WTC11 (cell line): ENCODE measurements around the gene ADD2.

Experiments used
- CREB1 ChIP-seq: sonication (generic); formaldehyde crosslinking; IDR thresholded peaks from 2 replicates; pipeline ENCODE4 v1.8.0; 2023; ENCODE audit warnings: mild to moderate bottlenecking, missing genetic modification reagents
- NFYB ChIP-seq: sonication (generic); formaldehyde crosslinking; conservative IDR thresholded peaks from 2 replicates; pipeline ENCODE4 v1.8.0; 2022; ENCODE audit warnings: low read depth, missing genetic modification reagents
- SP1 ChIP-seq: sonication (generic); formaldehyde crosslinking; conservative IDR thresholded peaks from 2 replicates; pipeline ENCODE4 v1.8.1; 2022; ENCODE audit warnings: missing genetic modification reagents
- TP53 ChIP-seq: sonication (generic); formaldehyde crosslinking; IDR thresholded peaks from 2 replicates; pipeline ENCODE4 v1.8.1; 2023; ENCODE audit warnings: mild to moderate bottlenecking, missing genetic modification reagents
- ZNF416 ChIP-seq: fragments of 250-450 bp; sonication (Bioruptor Pico); IDR thresholded peaks from 2 replicates; pipeline ENCODE4 v1.9.0; 2021; ENCODE audit warnings: mild to moderate bottlenecking, inconsistent platforms
- TF ChIP-seq, protein P1 (sequence below): fragments of 200-600 bp; IDR thresholded peaks from 2 replicates; pipeline ENCODE4 v1.8.0; 2022; ENCODE audit warnings: antibody characterized with exemption
- TF ChIP-seq, protein P2 (sequence below): sonication (generic); formaldehyde crosslinking; IDR thresholded peaks from 2 replicates; pipeline ENCODE4 v1.8.1; 2022; ENCODE audit warnings: missing genetic modification reagents, borderline replicate concordance
- TF ChIP-seq, protein P3 (sequence below): sonication (generic); formaldehyde crosslinking; IDR thresholded peaks from 2 replicates; pipeline ENCODE4 v1.8.1; 2023; ENCODE audit warnings: mild to moderate bottlenecking, missing genetic modification reagents, borderline replicate concordance

DNA sequence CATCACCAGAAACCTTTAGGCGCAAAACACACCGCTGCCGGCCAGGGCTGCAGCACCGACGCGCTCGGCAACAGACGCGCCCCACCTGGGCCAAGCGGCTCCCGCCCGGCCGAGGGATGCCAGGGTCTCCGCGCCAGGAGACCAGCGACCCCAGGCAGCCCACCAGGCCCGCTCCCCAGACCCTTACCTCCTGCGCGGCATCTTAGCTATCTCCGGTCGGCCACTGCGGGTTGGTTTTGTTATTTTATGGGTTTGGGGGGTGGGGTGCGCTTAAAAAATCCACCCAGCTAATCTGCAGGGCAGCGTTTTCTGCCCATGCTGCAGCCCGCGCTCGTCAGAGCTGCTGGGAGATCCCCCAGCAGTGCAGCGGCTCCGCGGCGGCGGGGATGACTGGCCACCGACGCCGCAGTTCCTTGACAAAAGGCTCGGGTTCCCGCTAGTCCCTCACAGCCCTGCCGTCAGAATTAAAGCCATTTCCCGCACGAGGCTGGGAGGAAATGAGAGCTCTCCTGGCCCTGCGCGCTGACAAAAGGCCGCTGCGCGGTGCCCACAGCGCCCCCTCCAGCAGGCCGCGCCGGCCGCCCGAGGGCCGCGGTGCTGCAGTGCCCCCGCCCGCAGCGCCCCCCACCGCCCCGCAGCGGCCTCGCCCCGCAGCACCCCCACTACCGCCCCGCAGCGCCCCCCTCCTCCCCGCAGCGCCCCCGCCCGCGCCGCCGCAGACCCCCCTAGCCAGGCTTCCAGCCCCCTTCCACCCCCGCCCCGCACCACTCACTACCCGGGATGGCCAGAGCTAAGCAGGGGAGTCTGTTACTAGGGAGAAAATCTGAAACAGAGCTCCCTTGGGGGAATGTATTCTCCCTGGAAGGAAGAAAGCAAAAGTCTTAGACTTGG lies at the start of gene ADD2:
- TF ChIP-seq, protein P1, sequence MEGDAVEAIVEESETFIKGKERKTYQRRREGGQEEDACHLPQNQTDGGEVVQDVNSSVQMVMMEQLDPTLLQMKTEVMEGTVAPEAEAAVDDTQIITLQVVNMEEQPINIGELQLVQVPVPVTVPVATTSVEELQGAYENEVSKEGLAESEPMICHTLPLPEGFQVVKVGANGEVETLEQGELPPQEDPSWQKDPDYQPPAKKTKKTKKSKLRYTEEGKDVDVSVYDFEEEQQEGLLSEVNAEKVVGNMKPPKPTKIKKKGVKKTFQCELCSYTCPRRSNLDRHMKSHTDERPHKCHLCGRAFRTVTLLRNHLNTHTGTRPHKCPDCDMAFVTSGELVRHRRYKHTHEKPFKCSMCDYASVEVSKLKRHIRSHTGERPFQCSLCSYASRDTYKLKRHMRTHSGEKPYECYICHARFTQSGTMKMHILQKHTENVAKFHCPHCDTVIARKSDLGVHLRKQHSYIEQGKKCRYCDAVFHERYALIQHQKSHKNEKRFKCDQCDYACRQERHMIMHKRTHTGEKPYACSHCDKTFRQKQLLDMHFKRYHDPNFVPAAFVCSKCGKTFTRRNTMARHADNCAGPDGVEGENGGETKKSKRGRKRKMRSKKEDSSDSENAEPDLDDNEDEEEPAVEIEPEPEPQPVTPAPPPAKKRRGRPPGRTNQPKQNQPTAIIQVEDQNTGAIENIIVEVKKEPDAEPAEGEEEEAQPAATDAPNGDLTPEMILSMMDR: 0 out of 2 replicates have a peak, but pooled peaks have one; percentile 25
- peak; percentile 49; the same call in 1 of the 2 replicates for TF ChIP-seq SP1 (CRISPR knock-in tag)
- TF ChIP-seq, protein P2, sequence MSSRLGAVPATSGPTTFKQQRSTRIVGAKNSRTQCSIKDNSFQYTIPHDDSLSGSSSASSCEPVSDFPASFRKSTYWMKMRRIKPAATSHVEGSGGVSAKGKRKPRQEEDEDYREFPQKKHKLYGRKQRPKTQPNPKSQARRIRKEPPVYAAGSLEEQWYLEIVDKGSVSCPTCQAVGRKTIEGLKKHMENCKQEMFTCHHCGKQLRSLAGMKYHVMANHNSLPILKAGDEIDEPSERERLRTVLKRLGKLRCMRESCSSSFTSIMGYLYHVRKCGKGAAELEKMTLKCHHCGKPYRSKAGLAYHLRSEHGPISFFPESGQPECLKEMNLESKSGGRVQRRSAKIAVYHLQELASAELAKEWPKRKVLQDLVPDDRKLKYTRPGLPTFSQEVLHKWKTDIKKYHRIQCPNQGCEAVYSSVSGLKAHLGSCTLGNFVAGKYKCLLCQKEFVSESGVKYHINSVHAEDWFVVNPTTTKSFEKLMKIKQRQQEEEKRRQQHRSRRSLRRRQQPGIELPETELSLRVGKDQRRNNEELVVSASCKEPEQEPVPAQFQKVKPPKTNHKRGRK (CRISPR knock-in tag): no peak
- TF ChIP-seq ZNF416 (CRISPR knock-in tag): no peak
- TF ChIP-seq CREB1 (CRISPR knock-in tag): no peak
- TF ChIP-seq NFYB (CRISPR knock-in tag): no peak
- no peak for TF ChIP-seq TP53 (CRISPR knock-in tag)
- TF ChIP-seq, protein P3, sequence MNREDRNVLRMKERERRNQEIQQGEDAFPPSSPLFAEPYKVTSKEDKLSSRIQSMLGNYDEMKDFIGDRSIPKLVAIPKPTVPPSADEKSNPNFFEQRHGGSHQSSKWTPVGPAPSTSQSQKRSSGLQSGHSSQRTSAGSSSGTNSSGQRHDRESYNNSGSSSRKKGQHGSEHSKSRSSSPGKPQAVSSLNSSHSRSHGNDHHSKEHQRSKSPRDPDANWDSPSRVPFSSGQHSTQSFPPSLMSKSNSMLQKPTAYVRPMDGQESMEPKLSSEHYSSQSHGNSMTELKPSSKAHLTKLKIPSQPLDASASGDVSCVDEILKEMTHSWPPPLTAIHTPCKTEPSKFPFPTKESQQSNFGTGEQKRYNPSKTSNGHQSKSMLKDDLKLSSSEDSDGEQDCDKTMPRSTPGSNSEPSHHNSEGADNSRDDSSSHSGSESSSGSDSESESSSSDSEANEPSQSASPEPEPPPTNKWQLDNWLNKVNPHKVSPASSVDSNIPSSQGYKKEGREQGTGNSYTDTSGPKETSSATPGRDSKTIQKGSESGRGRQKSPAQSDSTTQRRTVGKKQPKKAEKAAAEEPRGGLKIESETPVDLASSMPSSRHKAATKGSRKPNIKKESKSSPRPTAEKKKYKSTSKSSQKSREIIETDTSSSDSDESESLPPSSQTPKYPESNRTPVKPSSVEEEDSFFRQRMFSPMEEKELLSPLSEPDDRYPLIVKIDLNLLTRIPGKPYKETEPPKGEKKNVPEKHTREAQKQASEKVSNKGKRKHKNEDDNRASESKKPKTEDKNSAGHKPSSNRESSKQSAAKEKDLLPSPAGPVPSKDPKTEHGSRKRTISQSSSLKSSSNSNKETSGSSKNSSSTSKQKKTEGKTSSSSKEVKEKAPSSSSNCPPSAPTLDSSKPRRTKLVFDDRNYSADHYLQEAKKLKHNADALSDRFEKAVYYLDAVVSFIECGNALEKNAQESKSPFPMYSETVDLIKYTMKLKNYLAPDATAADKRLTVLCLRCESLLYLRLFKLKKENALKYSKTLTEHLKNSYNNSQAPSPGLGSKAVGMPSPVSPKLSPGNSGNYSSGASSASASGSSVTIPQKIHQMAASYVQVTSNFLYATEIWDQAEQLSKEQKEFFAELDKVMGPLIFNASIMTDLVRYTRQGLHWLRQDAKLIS (CRISPR knock-in tag): no peak
